Bronchial epithelial cell (primary cell): ENCODE data around the gene PHYHIPL. TPM values are rescaled to one million over a fixed set of nuclear protein-coding genes. Genes with fewer than 3 reads are reported as not detected.

Experiments used
- DNase-seq: peaks from one replicate; pipeline ENCODE4 v3.0.0-alpha.2; 2010; ENCODE audit warnings: low read depth
- FAIRE-seq: peaks from 2 replicates; lab custom pipeline; 2011; peaks lifted over from hg19 to GRCh38; lab: Jason Lieb, UNC
- H3K27me3 ChIP-seq: 2 replicates; pipeline ENCODE4 v1.5.1; 2011; ENCODE audit warnings: low read length; ENCODE audit not compliant: control insufficient read depth, insufficient read depth
- H3K36me3 ChIP-seq: 2 replicates; pipeline ENCODE4 v1.5.1; 2011; ENCODE audit warnings: low read length; ENCODE audit not compliant: control insufficient read depth, insufficient read depth
- H3K4me3 ChIP-seq: 2 replicates; pipeline ENCODE4 v1.5.1; 2011; ENCODE audit warnings: mild to moderate bottlenecking, low read depth, low read length, control low read depth
- total RNA-seq: library from RNA; depleted of rRNA; stranded (reverse); fragments of >200 nt; gene quantifications from 2 replicates; pipeline ENCODE4 v1.2.1, GENCODE V29; 2014
- TF ChIP-seq, protein P1 (sequence below): IDR thresholded peaks from 2 replicates; pipeline ENCODE4 v1.5.1; 2011; ENCODE audit warnings: mild to moderate bottlenecking, moderate library complexity, low read length, control low read depth, inconsistent platforms; ENCODE audit not compliant: insufficient read depth, severe bottlenecking

The PHYHIPL gene
- total RNA-seq, 1 donor from 2014 or later = not detected

DNA sequence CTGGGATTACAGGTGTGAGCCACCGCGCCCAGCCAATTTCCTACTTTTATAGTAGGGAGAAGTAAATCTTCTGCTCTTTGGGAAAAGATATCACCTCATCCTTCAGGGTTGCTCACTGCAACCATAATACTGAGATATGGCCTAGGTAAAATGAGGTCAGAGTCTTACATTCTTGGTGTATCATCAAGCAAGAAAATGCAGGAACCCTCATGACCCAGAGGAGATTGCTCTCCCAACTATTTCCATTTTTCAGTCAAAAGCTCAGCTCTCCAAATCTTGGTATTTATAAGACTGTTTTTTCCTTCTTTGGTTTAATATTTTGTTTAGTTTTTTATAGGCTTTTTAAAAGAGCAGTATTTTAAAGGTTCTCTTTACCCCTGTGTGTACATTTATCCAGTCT, 20.9 kb upstream of the PHYHIPL start:
- TF ChIP-seq, protein P1, sequence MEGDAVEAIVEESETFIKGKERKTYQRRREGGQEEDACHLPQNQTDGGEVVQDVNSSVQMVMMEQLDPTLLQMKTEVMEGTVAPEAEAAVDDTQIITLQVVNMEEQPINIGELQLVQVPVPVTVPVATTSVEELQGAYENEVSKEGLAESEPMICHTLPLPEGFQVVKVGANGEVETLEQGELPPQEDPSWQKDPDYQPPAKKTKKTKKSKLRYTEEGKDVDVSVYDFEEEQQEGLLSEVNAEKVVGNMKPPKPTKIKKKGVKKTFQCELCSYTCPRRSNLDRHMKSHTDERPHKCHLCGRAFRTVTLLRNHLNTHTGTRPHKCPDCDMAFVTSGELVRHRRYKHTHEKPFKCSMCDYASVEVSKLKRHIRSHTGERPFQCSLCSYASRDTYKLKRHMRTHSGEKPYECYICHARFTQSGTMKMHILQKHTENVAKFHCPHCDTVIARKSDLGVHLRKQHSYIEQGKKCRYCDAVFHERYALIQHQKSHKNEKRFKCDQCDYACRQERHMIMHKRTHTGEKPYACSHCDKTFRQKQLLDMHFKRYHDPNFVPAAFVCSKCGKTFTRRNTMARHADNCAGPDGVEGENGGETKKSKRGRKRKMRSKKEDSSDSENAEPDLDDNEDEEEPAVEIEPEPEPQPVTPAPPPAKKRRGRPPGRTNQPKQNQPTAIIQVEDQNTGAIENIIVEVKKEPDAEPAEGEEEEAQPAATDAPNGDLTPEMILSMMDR = no peak
- Histone ChIP-seq H3K4me3 (no peak overlapping the region), H3K27me3 (no peaks in the 10 kb centered on the region), H3K36me3 (no peaks in the 10 kb centered on the region)
- DNase-seq = no peak
- no peak for FAIRE-seq

DNA sequence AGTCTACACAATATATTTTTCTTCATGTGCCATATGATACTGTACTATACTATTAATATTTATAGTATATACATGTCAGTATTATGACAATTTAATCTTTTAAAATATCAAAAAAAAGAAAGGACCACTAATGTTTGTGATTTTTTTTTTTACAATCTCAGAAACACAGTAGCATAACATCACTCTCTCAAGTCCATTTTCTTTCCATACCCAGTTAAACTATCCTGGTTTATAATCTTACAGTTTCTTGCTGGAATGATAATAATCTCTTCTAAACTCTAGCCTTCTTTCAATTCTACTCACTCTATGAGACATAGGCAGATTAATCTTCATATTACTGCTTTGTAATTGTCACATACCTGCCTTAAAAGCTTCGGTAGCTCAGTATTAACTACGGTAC, 8.9 kb upstream of the PHYHIPL start:
- Histone ChIP-seq H3K36me3 (no peaks in the 10 kb centered on the region), H3K4me3 (no peak overlapping the region), H3K27me3 (no peaks in the 10 kb centered on the region)
- TF ChIP-seq, protein P1 = no peak
- no peak for DNase-seq
- FAIRE-seq = no peak

DNA sequence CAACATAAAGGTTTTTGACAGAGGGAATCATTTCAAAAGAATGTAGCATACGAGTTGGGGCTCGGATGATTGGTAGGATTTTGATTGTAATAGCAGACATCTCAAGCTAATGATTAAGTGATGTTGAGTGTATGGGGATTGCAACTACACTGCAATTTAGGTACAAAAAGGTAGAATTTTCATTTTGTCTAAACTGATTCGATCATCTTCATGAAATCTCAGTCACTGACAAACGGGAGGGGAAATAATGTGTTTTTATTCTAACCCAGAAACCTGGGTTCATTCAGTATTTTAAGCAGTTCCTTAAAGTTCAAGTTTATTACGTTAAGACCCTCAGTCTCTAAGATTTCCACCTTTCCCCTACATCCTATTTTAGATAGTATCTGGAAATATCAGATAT, 3.9 kb upstream of the PHYHIPL start:
- H3K36me3 ChIP-seq = no peaks in the 10 kb centered on the region
- no peak for FAIRE-seq
- H3K4me3 ChIP-seq = no peak overlapping the region
- H3K27me3 ChIP-seq = no peaks in the 10 kb centered on the region
- TF ChIP-seq, protein P1 = no peak
- DNase-seq = peak; percentile 39

DNA sequence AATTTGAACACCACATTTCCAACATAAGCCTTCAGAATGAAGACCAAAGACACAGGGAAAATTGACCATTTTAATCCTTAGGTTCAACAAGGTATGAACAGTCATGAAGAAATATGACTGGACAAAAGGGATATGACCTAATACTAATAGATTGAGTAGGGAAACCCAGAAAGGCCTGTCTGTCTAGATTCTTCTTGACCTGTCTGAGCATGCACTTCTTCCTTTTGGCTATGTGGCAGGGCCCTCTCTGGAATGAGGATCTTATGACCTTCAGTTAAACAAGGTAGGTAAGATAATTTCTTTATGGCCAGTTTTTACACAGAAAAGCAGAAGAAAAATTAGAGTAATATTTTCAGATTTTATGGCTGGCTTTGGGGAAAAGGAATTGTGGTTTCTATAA, 3.0 kb upstream of the PHYHIPL start:
- DNase-seq (peak; percentile 94), FAIRE-seq (no peak)
- Histone ChIP-seq H3K36me3 (no peaks in the 10 kb centered on the region), H3K4me3 (no peak overlapping the region), H3K27me3 (no peaks in the 10 kb centered on the region)
- TF ChIP-seq, protein P1 = no peak

DNA sequence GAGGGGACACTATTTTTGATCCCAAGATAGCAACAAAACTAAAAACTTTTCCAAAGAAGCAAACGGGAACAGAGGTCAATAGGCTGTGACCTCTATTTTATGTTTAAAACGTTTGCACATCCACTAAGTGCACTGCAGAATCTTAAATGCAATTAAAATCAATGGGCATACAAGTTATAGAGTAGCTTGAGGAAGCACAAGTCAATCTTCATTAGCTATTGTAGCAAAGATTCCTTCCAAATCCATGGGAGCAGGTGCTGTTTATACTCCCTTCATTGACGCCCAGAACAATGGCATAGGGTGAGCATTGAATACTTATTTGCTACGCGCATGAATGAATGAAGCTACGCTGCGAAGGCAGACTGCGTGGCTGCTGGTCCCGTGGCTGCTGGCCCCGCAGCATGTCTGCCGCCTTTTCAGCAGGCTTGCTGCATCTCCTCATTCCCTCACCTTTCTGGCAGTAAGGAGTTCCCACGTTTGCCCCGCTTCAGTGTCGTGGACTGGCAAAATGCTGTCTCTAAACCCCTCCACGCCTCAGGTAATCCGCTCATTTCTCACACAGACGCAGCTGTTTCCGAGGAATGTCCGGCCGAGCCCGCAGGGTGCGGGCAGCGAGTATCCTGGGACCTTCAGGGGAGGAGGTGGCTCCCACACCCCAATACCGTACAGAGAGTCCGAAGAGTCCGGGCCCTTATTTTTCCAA, 754 bp upstream of the PHYHIPL start:
- DNase-seq (no peak), FAIRE-seq (no peak)
- TF ChIP-seq, protein P1 = no peak
- Histone ChIP-seq H3K36me3 (no peaks in the 10 kb centered on the region), H3K4me3 (peak overlapping the region; percentile 23), H3K27me3 (no peaks in the 10 kb centered on the region)
